Astrocyte (in vitro differentiated cells and primary cell): ENCODE results near the gene SULT6B1. TPM values are rescaled to one million over a fixed set of nuclear protein-coding genes. Genes with fewer than 3 reads are reported as not detected.

ENCODE experiments used
- DNase-seq: peaks from one replicate; pipeline ENCODE4 v3.0.0-alpha.2; 2010; ENCODE audit warnings: low read depth
- FAIRE-seq: peaks from 2 replicates; lab custom pipeline; 2011; peaks lifted over from hg19 to GRCh38; lab: Jason Lieb, UNC
- H2AFZ ChIP-seq: 2 replicates; pipeline ENCODE4 v1.6.0; 2012; ENCODE audit warnings: low read depth, low read length, inconsistent platforms
- H3K27ac ChIP-seq: 2 replicates; pipeline ENCODE4 v1.5.1; 2011; ENCODE audit warnings: low read depth, low read length, inconsistent platforms
- H3K27me3 ChIP-seq: 2 replicates; pipeline ENCODE4 v1.6.0; 2011; ENCODE audit warnings: low read length, inconsistent platforms; ENCODE audit not compliant: insufficient read depth
- H3K36me3 ChIP-seq: 2 replicates; pipeline ENCODE4 v1.5.1; 2011; ENCODE audit warnings: low read length, inconsistent platforms; ENCODE audit not compliant: insufficient read depth
- H3K4me1 ChIP-seq: 2 replicates; pipeline ENCODE4 v1.5.1; 2011; ENCODE audit warnings: low read length, inconsistent platforms; ENCODE audit not compliant: insufficient read depth
- H3K4me2 ChIP-seq: 2 replicates; pipeline ENCODE4 v1.6.0; 2012; ENCODE audit warnings: low read length, inconsistent platforms
- H3K4me3 ChIP-seq: 2 replicates; pipeline ENCODE4 v1.5.1; 2011; ENCODE audit warnings: low read depth, mild to moderate bottlenecking, low read length, inconsistent platforms; ENCODE audit not compliant: insufficient read depth
- H3K79me2 ChIP-seq: 2 replicates; pipeline ENCODE4 v1.6.0; 2012; ENCODE audit warnings: mild to moderate bottlenecking, low read length, inconsistent platforms; ENCODE audit not compliant: insufficient read depth
- H3K9ac ChIP-seq: 2 replicates; pipeline ENCODE4 v1.6.0; 2012; ENCODE audit warnings: mild to moderate bottlenecking, low read length, inconsistent platforms
- H3K9me3 ChIP-seq: 2 replicates; pipeline ENCODE4 v1.5.1; 2012; ENCODE audit warnings: low read depth, mild to moderate bottlenecking, low read length, inconsistent platforms; ENCODE audit not compliant: insufficient read depth
- H4K20me1 ChIP-seq: 2 replicates; pipeline ENCODE4 v1.6.0; 2012; ENCODE audit warnings: low read length, inconsistent platforms; ENCODE audit not compliant: insufficient read depth
- H3K27ac Mint-ChIP-seq: one replicate; pipeline ENCODE4 v1.8.0; 2021; ENCODE audit warnings: mild to moderate bottlenecking, mixed read lengths; ENCODE audit not compliant: unreplicated experiment
- H3K27me3 Mint-ChIP-seq: one replicate; pipeline ENCODE4 v1.8.0; 2021; ENCODE audit warnings: low read depth, mixed read lengths; ENCODE audit not compliant: unreplicated experiment
- H3K36me3 Mint-ChIP-seq: one replicate; pipeline ENCODE4 v1.8.0; 2021; ENCODE audit warnings: low read depth, mixed read lengths; ENCODE audit not compliant: unreplicated experiment
- H3K4me1 Mint-ChIP-seq: one replicate; pipeline ENCODE4 v1.8.0; 2021; ENCODE audit warnings: low read depth, mixed read lengths; ENCODE audit not compliant: unreplicated experiment
- H3K4me3 Mint-ChIP-seq: one replicate; pipeline ENCODE4 v1.8.0; 2021; ENCODE audit warnings: mild to moderate bottlenecking, moderate library complexity, mixed read lengths; ENCODE audit not compliant: unreplicated experiment
- H3K9me3 Mint-ChIP-seq: one replicate; pipeline ENCODE4 v1.8.0; 2021; ENCODE audit warnings: mild to moderate bottlenecking, mixed read lengths; ENCODE audit not compliant: unreplicated experiment
- CTCF ChIP-seq: IDR thresholded peaks from 2 replicates; pipeline ENCODE4 v1.5.1; 2011; ENCODE audit warnings: low read depth, mild to moderate bottlenecking, inconsistent platforms, low read length, moderate library complexity; ENCODE audit not compliant: insufficient read depth
- EZH2 ChIP-seq: IDR thresholded peaks from 2 replicates; pipeline ENCODE4 v1.6.1; 2012; ENCODE audit warnings: mild to moderate bottlenecking, low read length, inconsistent platforms; ENCODE audit not compliant: insufficient read depth
- total RNA-seq: library from RNA; stranded (reverse); gene quantifications from 2 replicates; pipeline ENCODE4 v1.2.1, GENCODE V29; 2021

SULT6B1 gene
- total RNA-seq, 1 donor from 2014 or later = not detected

GRCh38 chr2:37164757-37165156, 23.7 kb downstream of the SULT6B1 start:
- Mint-ChIP-seq H3K4me1 (peaks cover 7% of the 10 kb centered on the region), H3K27ac (no peak overlapping the region), H3K9me3 (peaks cover 8% of the 10 kb centered on the region), H3K27me3 (no peaks in the 10 kb centered on the region), H3K36me3 (no peaks in the 10 kb centered on the region), H3K4me3 (no peak overlapping the region)
- Histone ChIP-seq H3K9ac (no peak overlapping the region), H3K4me2 (no peak overlapping the region), H3K79me2 (no peaks in the 10 kb centered on the region), H3K36me3 (no peaks in the 10 kb centered on the region), H3K27ac (no peak overlapping the region), H3K9me3 (no peaks in the 10 kb centered on the region), H4K20me1 (no peaks in the 10 kb centered on the region), H3K4me3 (no peak overlapping the region), H3K27me3 (no peaks in the 10 kb centered on the region), H2AFZ (no peak overlapping the region), H3K4me1 (no peaks in the 10 kb centered on the region)
- TF ChIP-seq EZH2 = no peak
- no peak for TF ChIP-seq CTCF
- no peak for FAIRE-seq
- no peak for DNase-seq

GRCh38 chr2:37156857-37157714, 31.4 kb downstream of the SULT6B1 start, which contains the start of gene EIF2AK2:
TSS of gene EIF2AK2 (minus strand) at chr2:37156980. CDS start at chr2:37147806, 9,174 bp downstream.
- peaks cover 42% of the 10 kb centered on the region for H3K79me2 ChIP-seq
- H3K27ac ChIP-seq = peak within 1 kb of the TSS; percentile 86
- H3K4me1 ChIP-seq = peaks cover 10% of the 10 kb centered on the region
- FAIRE-seq (no peak), DNase-seq (peak; percentile 68)
- Mint-ChIP-seq H3K36me3 (peaks cover 13% of the 10 kb centered on the region), H3K27ac (peak within 1 kb of the TSS; percentile 98), H3K9me3 (no peaks in the 10 kb centered on the region), H3K4me3 (peak within 1 kb of the TSS; percentile 98), H3K4me1 (peaks cover 21% of the 10 kb centered on the region), H3K27me3 (no peaks in the 10 kb centered on the region)
- H4K20me1 ChIP-seq = peaks cover 18% of the 10 kb centered on the region
- peak within 1 kb of the TSS; percentile 94 for H3K4me2 ChIP-seq
- no peaks in the 10 kb centered on the region for H3K27me3 ChIP-seq
- peak within 1 kb of the TSS; percentile 85 for H3K9ac ChIP-seq
- H3K36me3 ChIP-seq = peaks cover 9% of the 10 kb centered on the region
- H2AFZ ChIP-seq = peak within 1 kb of the TSS; percentile 82
- TF ChIP-seq CTCF (no peak), EZH2 (no peak)
- H3K4me3 ChIP-seq = peak within 1 kb of the TSS; percentile 73
- H3K9me3 ChIP-seq = no peaks in the 10 kb centered on the region
